Activated CD8-positive, alpha-beta memory T cell treated with anti-CD3 and anti-CD28 coated beads, Interleukin-2, amount 50 U/mL, for 48 hours (primary cell): ENCODE data around the gene OARD1.
"Not testable (repeated sequence)": the region's sequence is repeated elsewhere in the genome, so short reads cannot be mapped to it uniquely, and the experiment has no call there.

Source experiments
- DNase-seq: peaks from one replicate; pipeline ENCODE4 v3.0.0-alpha.2; 2020

Gene OARD1, protein sequence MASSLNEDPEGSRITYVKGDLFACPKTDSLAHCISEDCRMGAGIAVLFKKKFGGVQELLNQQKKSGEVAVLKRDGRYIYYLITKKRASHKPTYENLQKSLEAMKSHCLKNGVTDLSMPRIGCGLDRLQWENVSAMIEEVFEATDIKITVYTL

DNA sequence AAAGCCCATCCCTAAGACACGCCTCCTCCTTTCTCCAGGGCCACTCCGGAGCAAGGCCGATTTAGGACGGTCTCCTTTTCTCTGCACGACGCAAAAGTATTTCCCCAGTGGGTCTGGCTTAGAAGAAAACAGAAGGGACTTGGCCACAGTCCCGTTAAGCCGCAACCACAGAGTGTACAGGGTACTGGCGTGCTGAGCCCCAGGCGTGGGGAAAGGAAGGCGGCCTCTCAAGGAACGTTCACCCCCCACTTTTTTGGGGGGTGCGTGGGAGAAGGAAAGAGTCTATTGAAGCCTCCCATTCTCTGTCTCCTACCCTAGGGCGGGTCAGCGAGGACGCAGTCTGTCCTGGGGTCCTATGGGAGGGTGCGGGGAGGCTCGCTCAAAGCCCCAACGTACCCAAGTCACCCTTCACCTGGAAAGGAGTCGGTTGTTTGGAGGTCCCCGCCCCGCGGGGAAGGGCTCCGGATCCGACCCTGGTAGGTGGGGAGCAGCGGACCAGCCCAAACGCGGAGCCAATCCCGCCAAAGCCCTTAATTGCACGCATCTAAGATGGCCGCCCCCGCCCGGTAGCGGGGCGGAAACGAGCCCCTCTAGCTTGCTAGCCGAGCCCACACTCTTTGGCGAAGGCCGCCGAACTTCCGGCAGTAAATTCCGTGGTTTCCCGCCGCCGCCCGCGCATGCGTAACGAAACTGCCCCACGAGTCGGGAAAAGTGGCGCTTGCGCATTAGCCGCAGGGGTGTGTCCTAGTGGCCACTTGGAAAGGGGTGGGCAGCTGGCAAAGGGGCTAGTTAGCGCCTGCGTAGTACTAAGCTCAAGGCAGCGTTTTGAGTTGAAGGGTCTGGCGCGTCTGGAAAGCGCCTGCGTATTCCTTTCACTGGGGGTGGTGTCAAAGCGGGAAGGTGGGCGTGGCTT lies at the start of gene OARD1:
OARD1 (minus strand) TSS at position 434 of the 913 bp plus-strand sequence. CDS start 722 bp downstream, outside the sequence.
- DNase-seq, result peak; percentile 99

- no peak for DNase-seq
Measured at GRCh38 chr6:41120058-41120457, 47.9 kb upstream of the OARD1 start.

GRCh38 chr6:41119508-41119907 lies 47.4 kb upstream of the OARD1 start:
- DNase-seq, result no peak

DNA sequence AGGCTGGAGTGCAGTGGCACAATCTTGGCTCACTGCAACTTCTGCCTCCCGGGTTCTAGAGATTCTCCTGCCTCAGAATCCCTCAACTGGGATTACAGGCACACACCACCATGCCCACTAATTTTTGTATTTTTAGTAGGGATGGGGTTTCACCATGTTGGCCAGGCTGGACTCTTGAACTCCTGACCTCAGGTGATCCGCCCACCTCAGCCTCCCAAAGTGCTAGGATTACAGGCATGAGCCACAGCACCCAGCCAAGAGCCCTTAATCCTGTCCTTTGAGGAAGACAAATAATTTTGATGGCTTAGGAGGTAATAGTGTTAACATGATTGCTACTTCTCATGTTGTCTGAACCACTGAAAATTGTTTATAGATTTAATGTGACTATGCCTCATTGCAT lies 42.9 kb upstream of the OARD1 start:
- not testable (repeated sequence) for DNase-seq

- DNase-seq, result no peak
Measured at GRCh38 chr6:41111017-41111416, 38.9 kb upstream of the OARD1 start.

DNA sequence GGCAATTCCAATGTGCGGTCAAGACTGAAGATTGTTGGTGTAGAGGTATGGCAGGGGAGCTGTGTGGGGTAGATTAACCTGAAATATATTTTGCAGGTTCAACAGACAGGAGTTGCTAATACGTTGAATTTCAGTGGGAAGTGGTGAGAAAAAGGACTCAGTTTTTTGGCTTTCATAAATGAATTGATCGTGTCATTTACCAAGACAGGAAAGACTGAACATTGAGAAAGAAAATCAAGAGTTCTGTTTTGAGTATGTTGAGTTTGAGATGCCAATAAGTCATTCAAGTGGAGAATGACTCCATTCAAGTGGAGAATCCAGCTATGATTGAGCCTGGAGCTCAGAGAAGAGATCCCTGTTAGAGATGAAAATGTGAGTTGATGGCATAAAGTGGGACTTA lies 31.7 kb upstream of the OARD1 start:
- no peak for DNase-seq

DNA sequence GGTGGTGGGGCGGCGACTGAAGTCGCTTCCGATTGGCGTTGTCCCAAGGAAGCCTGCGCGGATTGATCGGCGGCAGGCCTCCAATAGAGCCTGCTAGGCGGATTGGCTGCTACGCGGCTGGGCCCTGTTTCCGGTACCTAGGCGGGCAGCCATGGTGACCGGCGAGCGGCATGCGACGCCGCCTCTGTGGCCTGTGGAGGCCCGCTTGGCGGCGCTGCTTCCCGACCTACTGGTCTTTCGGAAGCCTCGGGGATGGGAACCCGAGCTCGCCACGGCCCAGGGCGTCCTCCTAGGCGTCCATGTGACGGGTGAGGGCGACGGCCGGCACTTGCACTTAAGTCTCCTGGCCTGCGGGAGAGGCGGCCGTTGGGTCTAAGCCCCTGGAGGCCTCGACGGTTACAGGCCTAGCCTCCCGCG lies 28.7 kb upstream of the OARD1 start:
- DNase-seq, result no peak

- DNase-seq, result no peak
Measured at GRCh38 chr6:41098366-41098765, 26.2 kb upstream of the OARD1 start.

DNA sequence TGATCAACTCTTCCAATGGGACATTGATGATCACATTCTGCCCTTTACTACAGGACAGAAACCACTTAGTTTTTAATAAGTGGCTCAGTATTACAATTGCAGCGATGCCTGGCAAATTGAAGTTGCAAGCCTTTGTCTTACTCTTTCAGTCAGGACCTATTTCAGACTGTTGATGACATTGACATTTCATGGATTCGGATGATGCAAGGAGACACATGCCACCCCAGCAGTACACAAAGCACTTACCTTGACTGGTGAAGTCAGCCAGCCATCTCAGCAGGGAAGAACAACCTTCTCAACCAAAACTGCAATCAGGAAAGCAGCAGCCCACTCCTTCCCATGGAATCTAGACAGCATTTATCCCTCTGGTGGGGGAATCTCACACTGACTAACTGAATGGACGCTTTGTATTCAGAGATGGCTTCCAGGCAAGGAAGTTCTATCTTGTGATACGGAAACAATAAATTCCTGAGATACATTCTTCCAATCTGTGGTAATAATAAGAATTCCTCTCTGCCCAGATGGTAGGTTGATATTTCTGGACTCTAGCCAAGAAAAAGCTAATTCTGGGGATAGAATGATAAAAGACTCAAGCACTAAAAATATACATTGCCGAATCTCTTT lies 25.4 kb upstream of the OARD1 start:
- DNase-seq, result no peak

GRCh38 chr6:41093729-41094128 lies 21.6 kb upstream of the OARD1 start:
- DNase-seq, result no peak

GRCh38 chr6:41092421-41093140 lies 20.4 kb upstream of the OARD1 start:
- DNase-seq, result no peak

DNA sequence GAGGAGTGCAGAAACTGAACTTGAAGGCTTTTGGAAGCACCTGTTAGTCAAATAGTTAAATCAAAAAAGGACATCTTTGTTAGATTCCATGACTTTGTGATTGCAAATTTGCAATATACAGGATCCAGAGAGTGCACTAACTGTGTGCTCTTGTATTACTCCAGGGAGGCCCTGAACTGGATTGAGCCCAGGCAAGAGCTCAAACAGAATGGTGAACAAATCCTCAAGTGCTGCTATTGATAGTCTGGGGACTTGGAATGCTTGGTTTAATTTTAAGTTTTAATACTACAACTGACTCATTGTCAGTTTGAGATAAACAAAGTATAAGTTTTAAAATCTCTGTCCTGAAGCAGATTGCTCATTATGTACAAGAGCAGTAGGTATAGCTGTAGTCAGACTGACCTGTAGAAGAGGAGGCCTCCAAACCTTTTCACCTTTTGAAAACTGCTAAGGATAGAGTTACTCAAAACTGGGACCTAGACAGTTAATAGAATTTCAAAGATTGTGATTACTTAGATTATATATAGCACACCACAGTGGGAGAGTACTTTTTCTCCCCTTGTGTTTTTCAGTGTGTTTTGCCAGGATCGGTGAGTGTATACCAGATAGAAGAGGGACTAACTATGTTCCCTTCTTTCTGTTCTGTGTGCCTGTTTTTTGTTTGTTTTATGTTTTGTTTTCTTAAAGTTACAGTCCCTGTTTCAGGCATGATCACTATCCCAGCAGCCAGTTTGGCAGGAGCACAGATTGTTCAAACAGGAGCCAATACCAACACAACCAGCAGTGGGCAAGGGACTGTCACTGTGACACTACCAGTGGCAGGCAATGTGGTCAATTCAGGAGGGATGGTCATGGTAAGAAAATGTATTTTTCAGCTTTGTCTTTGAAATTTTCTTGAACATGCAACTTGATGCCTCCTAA lies 18.9 kb upstream of the OARD1 start:
- DNase-seq, result no peak

DNA sequence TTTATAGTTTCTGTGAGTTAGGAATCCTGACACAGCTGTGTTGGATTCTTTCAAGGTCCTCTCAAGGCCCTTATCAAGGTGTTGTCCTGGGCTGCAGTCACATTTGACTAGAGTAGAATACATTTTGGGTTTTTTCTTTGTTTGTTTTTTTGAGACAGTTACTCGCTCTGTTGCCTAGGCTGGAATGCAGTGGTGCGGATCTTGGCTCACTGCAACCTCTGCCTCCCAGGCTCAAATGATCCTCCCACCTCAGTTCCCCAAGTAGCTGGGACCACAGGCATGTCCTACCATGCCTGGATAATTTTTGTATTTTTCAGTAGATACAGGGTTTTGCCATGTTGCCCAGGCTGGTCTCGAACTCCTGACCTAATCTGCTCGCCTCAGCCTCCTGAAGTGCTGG lies 16.3 kb upstream of the OARD1 start:
- DNase-seq, result no peak

- DNase-seq, result no peak
Measured at GRCh38 chr6:41085182-41085581, 13.0 kb upstream of the OARD1 start.

GRCh38 chr6:41083072-41083471 lies 10.9 kb upstream of the OARD1 start:
- DNase-seq, result no peak

DNA sequence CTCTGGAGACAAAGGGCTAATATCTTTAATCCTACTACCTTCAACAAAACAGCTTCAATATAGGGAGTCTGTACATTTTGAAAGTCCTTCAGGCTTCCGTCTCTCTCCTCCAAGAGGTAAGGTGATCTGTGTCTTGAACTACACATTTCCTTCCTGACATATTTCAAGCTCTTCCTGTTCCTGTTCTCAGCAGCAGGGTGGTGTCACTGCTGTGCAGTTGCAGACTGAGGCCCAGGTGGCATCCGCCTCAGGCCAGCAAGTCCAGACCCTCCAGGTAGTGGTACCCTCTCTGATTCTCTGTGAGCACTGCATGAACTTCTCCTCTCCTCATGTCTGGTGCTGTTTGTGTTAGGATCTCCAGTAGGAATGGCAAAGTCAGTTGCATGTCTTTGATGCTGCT lies 8.5 kb upstream of the OARD1 start:
- DNase-seq, result no peak

DNA sequence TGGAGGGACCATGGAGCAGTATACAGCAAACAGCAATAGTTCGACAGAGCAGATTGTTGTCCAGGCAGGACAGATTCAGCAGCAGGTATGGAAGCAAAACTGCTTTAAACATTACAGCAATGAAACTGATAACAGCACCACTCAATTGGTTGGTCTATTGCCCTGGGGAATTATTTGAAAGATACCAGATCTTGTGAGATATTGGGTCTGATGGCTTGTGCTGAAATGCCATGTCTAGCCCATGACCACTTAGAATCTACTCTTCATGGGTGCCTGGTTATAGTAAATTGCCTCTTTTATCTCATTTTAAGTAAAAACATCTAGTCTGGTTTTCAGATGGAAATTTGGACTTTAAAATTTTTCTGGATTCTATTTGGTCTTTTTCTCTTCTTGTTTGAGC lies 6.9 kb upstream of the OARD1 start:
- no peak for DNase-seq

GRCh38 chr6:41078101-41078500 lies 5.9 kb upstream of the OARD1 start:
- DNase-seq, result no peak

DNA sequence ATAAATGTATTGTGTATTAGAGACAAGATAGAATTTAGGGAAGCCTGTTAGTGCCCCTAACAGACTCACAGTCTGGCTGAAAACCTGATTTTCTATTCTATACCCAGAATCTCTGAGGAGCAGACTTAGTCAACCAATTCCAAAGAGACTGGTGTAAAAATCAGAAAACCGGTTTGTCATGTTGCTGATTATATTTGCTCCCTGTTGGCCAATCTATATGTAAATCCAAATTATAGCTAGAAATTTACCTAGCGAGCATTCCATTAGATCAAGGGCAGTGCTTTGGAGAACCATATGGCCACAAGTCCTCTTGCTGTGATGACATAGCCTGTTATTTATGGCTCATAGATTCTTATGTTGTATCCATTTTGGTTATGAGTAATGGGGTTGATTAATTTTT lies 5.4 kb upstream of the OARD1 start:
- DNase-seq, result no peak

- no peak for DNase-seq
Measured at GRCh38 chr6:41075651-41076626, 3.8 kb upstream of the OARD1 start.
